SK-N-SH (cell line): Measurements from ENCODE around the gene MYO15B. TPM values are rescaled to one million over a fixed set of nuclear protein-coding genes. Genes with fewer than 3 reads are reported as not detected.

ENCODE experiments used
- CTCF ChIA-PET: fragments of 300-600, 350-600 bp; formaldehyde crosslinking; extraction: SDS; loops from one replicate; lab custom pipeline; 2021; lab: Yijun Ruan, JAX
- POLR2A ChIA-PET: fragments of 350-600 bp; sonication (Branson Sonifier 250); formaldehyde crosslinking; extraction: SDS; loops from one replicate; lab custom pipeline; 2020; ENCODE audit warnings: antibody characterized with exemption, inconsistent platforms; lab: Yijun Ruan, JAX
- DNase-seq: peaks from one replicate; pipeline ENCODE4 v3.0.0; 2012
- H2AFZ ChIP-seq: fragments of 200-600 bp; sonication (generic); 2 replicates; pipeline ENCODE4 v1.8.1; 2016; ENCODE audit warnings: antibody characterized with exemption, mild to moderate bottlenecking, low read depth
- H3F3A ChIP-seq: fragments of 200-600 bp; sonication (generic); replicated peaks from 2 replicates; pipeline ENCODE3; 2016; ENCODE audit warnings: antibody characterized with exemption, mild to moderate bottlenecking; ENCODE audit not compliant: insufficient read depth
- H3K27ac ChIP-seq, 2 experiments: fragments of 200-500 bp in 1 of 2; fragments of 200-600 bp in 1 of 2; sonication (Bioruptor generic) in 1 of 2; sonication (generic), shearing (Covaris generic) in 1 of 2; 2 replicates each; pipeline versions ENCODE4 v1.5.1 to v1.6.1; 2014 to 2016; ENCODE audit warnings: low read depth in 2 of 2, inconsistent platforms in 1 of 2, low read length in 1 of 2, mild to moderate bottlenecking in 1 of 2, mixed read lengths in 1 of 2
- H3K27me3 ChIP-seq: fragments of 200-600 bp; sonication (generic), shearing (Covaris generic); 2 replicates; pipeline ENCODE4 v1.6.1; 2016; ENCODE audit warnings: mixed run types; ENCODE audit not compliant: insufficient read depth
- H3K36me3 ChIP-seq, 2 experiments: fragments of 200-500 bp in 1 of 2; fragments of 200-600 bp in 1 of 2; sonication (Bioruptor generic) in 1 of 2; sonication (generic) in 1 of 2; replicated peaks in 1 of 2; 2 replicates each; pipeline versions ENCODE3 to v1.5.1; 2014 to 2016; ENCODE audit warnings: low read length in 1 of 2, mild to moderate bottlenecking in 1 of 2; ENCODE audit not compliant: insufficient read depth in 2 of 2, control insufficient read depth in 1 of 2
- H3K4me1 ChIP-seq, 2 experiments: fragments of 200-500 bp in 1 of 2; fragments of 200-600 bp in 1 of 2; sonication (Bioruptor generic) in 1 of 2; sonication (generic), shearing (Covaris generic) in 1 of 2; 2 replicates each; pipeline versions ENCODE4 v1.5.1 to v1.6.1; 2014 to 2016; ENCODE audit warnings: low read depth in 1 of 2, low read length in 1 of 2, mixed run types in 1 of 2; ENCODE audit not compliant: insufficient read depth in 2 of 2, control insufficient read depth in 1 of 2
- H3K4me2 ChIP-seq: fragments of 200-600 bp; sonication (generic), shearing (Covaris generic); 2 replicates; pipeline ENCODE4 v1.6.1; 2017; ENCODE audit warnings: mixed run types
- H3K4me3 ChIP-seq, 2 experiments: fragments of 200-500 bp in 1 of 2; fragments of 200-600 bp in 1 of 2; sonication (Bioruptor generic) in 1 of 2; sonication (generic), shearing (Covaris generic) in 1 of 2; 2 replicates each; pipeline versions ENCODE4 v1.5.1 to v1.8.1; 2014 to 2016; ENCODE audit warnings: low read depth in 2 of 2, inconsistent platforms in 1 of 2, low read length in 1 of 2, mild to moderate bottlenecking in 1 of 2, mixed read lengths in 1 of 2, moderate library complexity in 1 of 2
- H3K79me2 ChIP-seq: fragments of 200-600 bp; sonication (generic); 2 replicates; pipeline ENCODE4 v1.8.1; 2017; ENCODE audit warnings: mild to moderate bottlenecking; ENCODE audit not compliant: insufficient read depth
- H3K9ac ChIP-seq: fragments of 200-600 bp; sonication (generic); 2 replicates; pipeline ENCODE4 v1.6.1; 2017; ENCODE audit warnings: mixed run types
- H3K9me2 ChIP-seq: fragments of 200-600 bp; sonication (generic); 2 replicates; pipeline ENCODE4 v1.6.1; 2017; ENCODE audit warnings: mixed run types
- H3K9me3 ChIP-seq: fragments of 200-600 bp; sonication (generic); 2 replicates; pipeline ENCODE4 v1.6.1; 2017; ENCODE audit warnings: mixed run types, mild to moderate bottlenecking, moderate library complexity
- H4K20me1 ChIP-seq: fragments of 200-600 bp; sonication (generic); 2 replicates; pipeline ENCODE4 v1.6.1; 2017; ENCODE audit warnings: mild to moderate bottlenecking, mixed run types; ENCODE audit not compliant: insufficient read depth
- CHD2 ChIP-seq: fragments of 150-350 bp; IDR thresholded peaks from 2 replicates; pipeline ENCODE4 v1.6.1; 2018; ENCODE audit warnings: low read length; ENCODE audit not compliant: partially characterized antibody
- FOSL2 ChIP-seq: IDR thresholded peaks from 2 replicates; pipeline ENCODE4 v1.4.0; 2012; ENCODE audit warnings: low read depth, mild to moderate bottlenecking, moderate library complexity, borderline replicate concordance
- FOXM1 ChIP-seq: IDR thresholded peaks from 2 replicates; pipeline ENCODE4 v1.4.0; 2012; ENCODE audit warnings: low read depth, mild to moderate bottlenecking
- GABPA ChIP-seq: IDR thresholded peaks from 2 replicates; pipeline ENCODE4 v1.4.0; 2012; ENCODE audit warnings: low read depth, mild to moderate bottlenecking
- GATA2 ChIP-seq: sonication (generic); formaldehyde crosslinking; IDR thresholded peaks from 2 replicates; pipeline ENCODE4 v1.5.0; 2020; ENCODE audit warnings: mild to moderate bottlenecking, missing genetic modification reagents
- JUND ChIP-seq: IDR thresholded peaks from 2 replicates; pipeline ENCODE4 v1.4.0; 2012
- MEF2A ChIP-seq: IDR thresholded peaks from 2 replicates; pipeline ENCODE4 v1.4.0; 2012; ENCODE audit warnings: low read depth, borderline replicate concordance
- MXI1 ChIP-seq: IDR thresholded peaks from 2 replicates; pipeline ENCODE4 v1.6.1; 2012; ENCODE audit warnings: mild to moderate bottlenecking, low read depth, low read length, improper control_type of control experiment
- NFIC ChIP-seq: IDR thresholded peaks from 2 replicates; pipeline ENCODE4 v1.4.0; 2012; ENCODE audit warnings: borderline replicate concordance
- POLR2AphosphoS5 ChIP-seq: IDR thresholded peaks from 2 replicates; pipeline ENCODE4 v1.6.1; 2012; ENCODE audit warnings: low read depth, low read length
- RFX5 ChIP-seq: IDR thresholded peaks from 2 replicates; pipeline ENCODE4 v1.6.1; 2012; ENCODE audit warnings: mild to moderate bottlenecking, improper control_type of control experiment, low read length
- SMC3 ChIP-seq: IDR thresholded peaks from 2 replicates; pipeline ENCODE4 v1.6.1; 2012; ENCODE audit warnings: low read depth, low read length, improper control_type of control experiment
- TAF1 ChIP-seq: IDR thresholded peaks from 2 replicates; pipeline ENCODE4 v1.6.1; 2012; ENCODE audit warnings: low read depth, mild to moderate bottlenecking, low read length, moderate library complexity, borderline replicate concordance
- TCF12 ChIP-seq: IDR thresholded peaks from 2 replicates; pipeline ENCODE4 v1.4.0; 2012
- TEAD4 ChIP-seq: IDR thresholded peaks from 2 replicates; pipeline ENCODE4 v1.4.0; 2012; ENCODE audit warnings: mild to moderate bottlenecking, borderline replicate concordance; ENCODE audit not compliant: insufficient read depth
- YY1 ChIP-seq: IDR thresholded peaks from 2 replicates; pipeline ENCODE4 v1.4.0; 2012; ENCODE audit warnings: low read depth, mild to moderate bottlenecking
- WGBS: methylation state at CpG from one replicate; pipeline ENCODE4 v1.1.6; 2017; ENCODE audit warnings: low lambda C conversion rate; 5-methylcytosine and 5-hydroxymethylcytosine counted together
- polyA plus RNA-seq, 3 experiments: library from polyadenylated mRNA; depleted of rRNA; stranded (reverse); fragments of >200 nt; gene quantifications; 2 replicates each; pipeline ENCODE4 v1.2.3, GENCODE V29; 2012
- TF ChIP-seq, protein P1 (sequence below): fragments of 200-600 bp; sonication (generic); IDR thresholded peaks from 2 replicates; pipeline ENCODE4 v1.6.1; 2017; ENCODE audit warnings: antibody characterized with exemption, mild to moderate bottlenecking, moderate library complexity
- TF ChIP-seq, protein P2 (sequence below): IDR thresholded peaks from 2 replicates; pipeline ENCODE4 v1.4.0; 2012; ENCODE audit warnings: low read depth
- TF ChIP-seq, protein P3 (sequence below): IDR thresholded peaks from 2 replicates; pipeline ENCODE4 v1.4.0; 2012; ENCODE audit warnings: low read depth, borderline replicate concordance
- TF ChIP-seq, protein P4 (sequence below): IDR thresholded peaks from 2 replicates; pipeline ENCODE4; 2012
- TF ChIP-seq, protein P5 (sequence below): IDR thresholded peaks from 2 replicates; pipeline ENCODE4 v1.4.0; 2012; ENCODE audit warnings: low read depth, borderline replicate concordance

MYO15B gene
- polyA plus RNA-seq, 1 of the 3 experiments (the other 2 are of a cell fraction), result 10.3 TPM

DNA sequence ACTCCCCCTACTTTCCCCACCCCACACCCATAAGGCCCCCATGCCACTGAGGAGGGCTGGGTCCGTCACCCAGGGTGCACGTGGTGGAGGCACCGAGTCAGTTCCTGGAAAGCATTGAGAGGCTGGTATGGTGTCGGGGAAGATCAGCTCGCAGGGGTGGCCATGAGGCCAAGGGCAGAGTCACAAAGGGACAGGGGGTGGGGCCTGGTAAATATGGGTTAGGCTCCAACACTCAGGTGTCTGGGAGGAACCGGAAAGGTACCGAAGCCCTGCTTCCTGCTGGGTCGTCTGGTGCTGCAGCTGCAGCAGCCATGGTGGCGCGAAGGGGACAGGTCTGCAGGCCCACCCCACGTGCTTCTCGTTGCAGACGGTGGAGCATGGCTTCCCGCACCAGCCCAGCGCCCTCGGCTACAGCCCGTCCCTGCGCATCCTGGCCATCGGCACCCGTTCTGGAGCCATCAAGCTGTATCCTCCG lies 31.9 kb upstream of the MYO15B start (continued):
- TF ChIP-seq, protein P1, sequence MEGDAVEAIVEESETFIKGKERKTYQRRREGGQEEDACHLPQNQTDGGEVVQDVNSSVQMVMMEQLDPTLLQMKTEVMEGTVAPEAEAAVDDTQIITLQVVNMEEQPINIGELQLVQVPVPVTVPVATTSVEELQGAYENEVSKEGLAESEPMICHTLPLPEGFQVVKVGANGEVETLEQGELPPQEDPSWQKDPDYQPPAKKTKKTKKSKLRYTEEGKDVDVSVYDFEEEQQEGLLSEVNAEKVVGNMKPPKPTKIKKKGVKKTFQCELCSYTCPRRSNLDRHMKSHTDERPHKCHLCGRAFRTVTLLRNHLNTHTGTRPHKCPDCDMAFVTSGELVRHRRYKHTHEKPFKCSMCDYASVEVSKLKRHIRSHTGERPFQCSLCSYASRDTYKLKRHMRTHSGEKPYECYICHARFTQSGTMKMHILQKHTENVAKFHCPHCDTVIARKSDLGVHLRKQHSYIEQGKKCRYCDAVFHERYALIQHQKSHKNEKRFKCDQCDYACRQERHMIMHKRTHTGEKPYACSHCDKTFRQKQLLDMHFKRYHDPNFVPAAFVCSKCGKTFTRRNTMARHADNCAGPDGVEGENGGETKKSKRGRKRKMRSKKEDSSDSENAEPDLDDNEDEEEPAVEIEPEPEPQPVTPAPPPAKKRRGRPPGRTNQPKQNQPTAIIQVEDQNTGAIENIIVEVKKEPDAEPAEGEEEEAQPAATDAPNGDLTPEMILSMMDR, result no peak
- TF ChIP-seq SMC3 (no peak), YY1 (no peak)

DNA sequence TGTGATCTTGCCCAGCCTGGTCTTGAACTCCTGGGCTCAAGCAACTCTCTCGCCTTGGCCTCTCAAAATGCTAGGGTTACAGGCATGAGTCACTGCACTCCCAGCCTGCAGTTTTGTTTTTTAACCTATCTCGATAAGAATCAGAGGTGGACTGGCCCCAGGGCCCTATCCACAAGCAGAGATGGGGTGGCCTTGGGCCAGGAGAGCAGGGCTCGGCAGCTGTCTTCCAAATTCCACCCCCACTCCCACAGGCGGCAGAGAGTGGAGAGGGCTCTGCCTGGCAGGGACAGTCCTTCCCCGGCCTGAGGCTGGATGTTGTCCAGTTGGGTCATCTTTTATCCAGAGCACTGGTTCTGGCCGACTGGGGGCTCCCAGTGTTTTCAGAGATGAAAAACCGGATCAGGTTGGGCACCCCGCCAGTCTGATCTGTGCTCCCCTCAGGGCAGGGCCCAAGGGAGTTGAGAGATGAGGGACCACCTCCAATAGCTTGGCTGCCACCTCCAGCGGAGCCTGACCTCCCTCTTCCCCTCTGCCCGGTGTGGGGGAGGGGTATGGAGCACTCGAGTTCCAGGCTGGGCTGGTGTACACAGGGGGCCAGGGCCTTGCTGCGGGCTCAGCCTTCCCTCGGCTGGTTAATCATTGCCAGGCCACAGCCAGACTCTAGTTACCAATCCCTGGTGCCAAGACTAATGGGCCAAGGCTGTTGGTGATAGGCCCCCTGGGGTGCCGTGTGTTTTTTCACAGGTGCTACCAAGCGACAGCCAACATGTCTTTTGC lies 30.3 kb upstream of the MYO15B start:
- Histone ChIP-seq H3K4me2 (no peak overlapping the region), H3K4me3 (no peak overlapping the region), H4K20me1 (no peaks in the 10 kb centered on the region), H3K4me1 (peaks cover 4 to 19% of the 10 kb centered on the region in 2 experiments; a peak in 1 of 4 replicates), H3K9me3 (no peaks in the 10 kb centered on the region), H3K27me3 (no peaks in the 10 kb centered on the region), H3K79me2 (no peaks in the 10 kb centered on the region), H3K9ac (no peak overlapping the region), H3K36me3 (no peaks in the 10 kb centered on the region), H3K27ac (peak overlapping the region in 1 of 2 experiments; percentile 65; a peak in 2 of 4 replicates), H2AFZ (no peak overlapping the region), H3F3A (no peaks in the 10 kb centered on the region), H3K9me2 (no peaks in the 10 kb centered on the region)
- POLR2A ChIA-PET, result no interaction called here
- 38% methylated on average over 11 of the region's 15 CpGs for WGBS
- peak; percentile 83 for DNase-seq
- CTCF ChIA-PET, result interaction anchor here (1.0 to 4.6 kb wide), 8 partner anchors 32 to 190 kb away, joined by 3 to 20 read pairs (median 4); partner anchors contain the start of genes LLGL2, SMIM5 and TSEN54
- TF ChIP-seq, protein P2, sequence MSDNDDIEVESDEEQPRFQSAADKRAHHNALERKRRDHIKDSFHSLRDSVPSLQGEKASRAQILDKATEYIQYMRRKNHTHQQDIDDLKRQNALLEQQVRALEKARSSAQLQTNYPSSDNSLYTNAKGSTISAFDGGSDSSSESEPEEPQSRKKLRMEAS, result no peak
- TF ChIP-seq, protein P3, sequence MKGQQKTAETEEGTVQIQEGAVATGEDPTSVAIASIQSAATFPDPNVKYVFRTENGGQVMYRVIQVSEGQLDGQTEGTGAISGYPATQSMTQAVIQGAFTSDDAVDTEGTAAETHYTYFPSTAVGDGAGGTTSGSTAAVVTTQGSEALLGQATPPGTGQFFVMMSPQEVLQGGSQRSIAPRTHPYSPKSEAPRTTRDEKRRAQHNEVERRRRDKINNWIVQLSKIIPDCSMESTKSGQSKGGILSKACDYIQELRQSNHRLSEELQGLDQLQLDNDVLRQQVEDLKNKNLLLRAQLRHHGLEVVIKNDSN, result no peak
- TF ChIP-seq TEAD4, result peak; percentile 14; the same call in 1 of the 2 replicates
- peak; percentile 81 for TF ChIP-seq NFIC
- TF ChIP-seq, protein P1, result no peak
- TF ChIP-seq, protein P4, sequence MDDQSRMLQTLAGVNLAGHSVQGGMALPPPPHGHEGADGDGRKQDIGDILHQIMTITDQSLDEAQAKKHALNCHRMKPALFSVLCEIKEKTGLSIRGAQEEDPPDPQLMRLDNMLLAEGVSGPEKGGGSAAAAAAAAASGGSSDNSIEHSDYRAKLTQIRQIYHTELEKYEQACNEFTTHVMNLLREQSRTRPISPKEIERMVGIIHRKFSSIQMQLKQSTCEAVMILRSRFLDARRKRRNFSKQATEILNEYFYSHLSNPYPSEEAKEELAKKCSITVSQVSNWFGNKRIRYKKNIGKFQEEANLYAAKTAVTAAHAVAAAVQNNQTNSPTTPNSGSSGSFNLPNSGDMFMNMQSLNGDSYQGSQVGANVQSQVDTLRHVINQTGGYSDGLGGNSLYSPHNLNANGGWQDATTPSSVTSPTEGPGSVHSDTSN, result no peak
- no peak for TF ChIP-seq RFX5
- no peak for TF ChIP-seq YY1
- no peak; the same call in 1 of the 2 replicates for TF ChIP-seq JUND
- no peak; the same call in 1 of the 2 replicates for TF ChIP-seq FOXM1
- no peak for TF ChIP-seq GABPA
- peak; percentile 71 for TF ChIP-seq FOSL2
- TF ChIP-seq POLR2AphosphoS5, result no peak
- TF ChIP-seq TAF1, result no peak; the same call in 1 of the 2 replicates
- no peak for TF ChIP-seq SMC3
- TF ChIP-seq GATA2 (CRISPR knock-in tag), result 0 out of 2 replicates have a peak, but pooled peaks have one; percentile 12
- TF ChIP-seq TCF12, result peak; percentile 61
- no peak for TF ChIP-seq MEF2A
- TF ChIP-seq MXI1, result no peak
- TF ChIP-seq, protein P5, sequence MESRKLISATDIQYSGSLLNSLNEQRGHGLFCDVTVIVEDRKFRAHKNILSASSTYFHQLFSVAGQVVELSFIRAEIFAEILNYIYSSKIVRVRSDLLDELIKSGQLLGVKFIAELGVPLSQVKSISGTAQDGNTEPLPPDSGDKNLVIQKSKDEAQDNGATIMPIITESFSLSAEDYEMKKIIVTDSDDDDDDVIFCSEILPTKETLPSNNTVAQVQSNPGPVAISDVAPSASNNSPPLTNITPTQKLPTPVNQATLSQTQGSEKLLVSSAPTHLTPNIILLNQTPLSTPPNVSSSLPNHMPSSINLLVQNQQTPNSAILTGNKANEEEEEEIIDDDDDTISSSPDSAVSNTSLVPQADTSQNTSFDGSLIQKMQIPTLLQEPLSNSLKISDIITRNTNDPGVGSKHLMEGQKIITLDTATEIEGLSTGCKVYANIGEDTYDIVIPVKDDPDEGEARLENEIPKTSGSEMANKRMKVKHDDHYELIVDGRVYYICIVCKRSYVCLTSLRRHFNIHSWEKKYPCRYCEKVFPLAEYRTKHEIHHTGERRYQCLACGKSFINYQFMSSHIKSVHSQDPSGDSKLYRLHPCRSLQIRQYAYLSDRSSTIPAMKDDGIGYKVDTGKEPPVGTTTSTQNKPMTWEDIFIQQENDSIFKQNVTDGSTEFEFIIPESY, result no peak
- TF ChIP-seq CHD2, result no peak
